SK-N-SH (cell line): ENCODE measurements around the gene RNU7-1.

Source experiments
- CHD2 ChIP-seq: fragments of 150-350 bp; IDR thresholded peaks from 2 replicates; pipeline ENCODE4 v1.6.1; 2018; ENCODE audit warnings: low read length; ENCODE audit not compliant: partially characterized antibody
- CTCF ChIP-seq: fragments of 200-600 bp; sonication (generic); IDR thresholded peaks from 2 replicates; pipeline ENCODE4 v1.6.1; 2017; ENCODE audit warnings: antibody characterized with exemption, mild to moderate bottlenecking, moderate library complexity
- ELF1 ChIP-seq: IDR thresholded peaks from 2 replicates; pipeline ENCODE4 v1.4.0; 2012
- GABPA ChIP-seq: IDR thresholded peaks from 2 replicates; pipeline ENCODE4 v1.4.0; 2012; ENCODE audit warnings: low read depth, mild to moderate bottlenecking
- JUND ChIP-seq: IDR thresholded peaks from 2 replicates; pipeline ENCODE4 v1.4.0; 2012
- MAX ChIP-seq: IDR thresholded peaks from 2 replicates; pipeline ENCODE4 v1.4.0; 2012; ENCODE audit warnings: low read depth
- POLR2AphosphoS5 ChIP-seq: IDR thresholded peaks from 2 replicates; pipeline ENCODE4 v1.6.1; 2012; ENCODE audit warnings: low read depth, low read length
- REST ChIP-seq: IDR thresholded peaks from 2 replicates; pipeline ENCODE4 v1.6.1; 2012; ENCODE audit warnings: mild to moderate bottlenecking, low read depth, low read length, moderate library complexity
- SIN3A ChIP-seq: IDR thresholded peaks from 2 replicates; pipeline ENCODE4 v1.6.1; 2012; ENCODE audit warnings: low read depth, mild to moderate bottlenecking, low read length, moderate library complexity, borderline replicate concordance
- USF1 ChIP-seq: IDR thresholded peaks from 2 replicates; pipeline ENCODE4 v1.4.0; 2012; ENCODE audit warnings: low read depth, borderline replicate concordance
- ZBTB33 ChIP-seq: IDR thresholded peaks from 2 replicates; pipeline ENCODE4 v1.4.0; 2012; ENCODE audit warnings: low read depth, borderline replicate concordance

- TF ChIP-seq GABPA (peak; percentile 81), CTCF (peak; percentile 88), POLR2AphosphoS5 (peak; percentile 89), REST (no peak; the same call in 1 of the 2 replicates), JUND (peak; percentile 16; the same call in 1 of the 2 replicates), MAX (peak; percentile 89), ELF1 (peak; percentile 81), SIN3A (peak; percentile 83; the same call in 1 of the 2 replicates), ZBTB33 (peak; percentile 96), CHD2 (peak; percentile 98), USF1 (no peak)
These were observed 5.9 kb upstream of the RNU7-1 start for GRCh38 chr12:6937481-6938352.
